Activated B cell treated with CpG ODN at 0.5 μM for 24 hours (primary cell): ENCODE results near the gene IMPDH2. TPM values are rescaled to one million over a fixed set of nuclear protein-coding genes. Genes with fewer than 3 reads are reported as not detected.

ENCODE experiments used
- ATAC-seq: fragments of 200-7000 bp; cut with Tn5 transposase; one replicate; pipeline ENCODE4 v1.10.0; 2021; ENCODE audit warnings: low read depth, mild to moderate bottlenecking, moderate library complexity
- CTCF ChIA-PET: fragments of 350-600 bp; sonication (Branson Sonifier 250); formaldehyde crosslinking; loops from one replicate; lab custom pipeline; 2021; ENCODE audit warnings: antibody characterized with exemption; lab: Charles Lee
- POLR2A ChIA-PET: fragments of 350-600 bp; sonication (Branson Sonifier 250); formaldehyde crosslinking; loops from one replicate; lab custom pipeline; 2021; ENCODE audit warnings: antibody characterized with exemption; lab: Charles Lee
- DNase-seq: peaks from one replicate; pipeline ENCODE4 v3.0.0; 2022
- H3K27ac Mint-ChIP-seq: one replicate; pipeline ENCODE4 v1.8.0; 2020; ENCODE audit warnings: mixed read lengths
- H3K27me3 Mint-ChIP-seq: one replicate; pipeline ENCODE4 v1.8.0; 2021; ENCODE audit warnings: mixed read lengths
- H3K36me3 Mint-ChIP-seq: one replicate; pipeline ENCODE4 v1.8.0; 2021; ENCODE audit warnings: low read depth, mixed read lengths
- H3K4me1 Mint-ChIP-seq: one replicate; pipeline ENCODE4 v1.8.0; 2021; ENCODE audit warnings: mixed read lengths
- H3K4me3 Mint-ChIP-seq: one replicate; pipeline ENCODE4 v1.8.0; 2020; ENCODE audit warnings: mild to moderate bottlenecking, mixed read lengths
- H3K9me3 Mint-ChIP-seq: one replicate; pipeline ENCODE4 v1.8.0; 2020; ENCODE audit warnings: mixed read lengths
- intact Hi-C: fragments of 100-400 bp; cut with micrococcal nuclease; formaldehyde crosslinking; loops from one replicate; pipeline ENCODE4 v1.15.1; 2024
- total RNA-seq: library from RNA; stranded (reverse); gene quantifications from 2 replicates; pipeline ENCODE4 v1.2.3, GENCODE V29; 2022
- TF ChIP-seq, protein P1 (sequence below): fragments of 200-600 bp; IDR thresholded peaks from one replicate; pipeline ENCODE4 v1.8.0; 2022; ENCODE audit warnings: antibody characterized with exemption, mild to moderate bottlenecking

The IMPDH2 gene
- total RNA-seq, 1 donor from 2014 or later, result 387 TPM

DNA sequence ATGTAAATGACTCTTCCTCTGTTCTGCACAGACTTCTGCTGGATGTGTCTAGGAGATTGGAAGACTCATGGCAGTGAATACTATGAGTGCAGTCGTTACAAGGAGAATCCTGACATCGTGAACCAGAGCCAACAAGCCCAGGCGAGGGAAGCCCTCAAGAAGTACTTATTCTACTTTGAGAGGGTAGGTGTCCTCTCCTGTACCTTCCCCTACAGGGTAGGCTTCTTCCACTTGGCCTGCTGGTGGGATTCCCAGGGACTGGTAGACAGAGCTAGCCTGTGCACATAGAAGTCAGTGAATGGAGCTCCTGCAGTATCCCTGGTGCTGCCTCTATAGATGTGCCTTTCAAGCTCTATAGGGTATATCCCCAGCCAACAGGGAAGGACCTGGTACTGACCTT is 49.7 kb downstream of the IMPDH2 start:
- no peaks in the 10 kb centered on the region for H3K27me3 Mint-ChIP-seq
- CTCF ChIA-PET, result no interaction called here

More for the DNA sequence above, 49.7 kb downstream of the IMPDH2 start:
- ATAC-seq (no peak), DNase-seq (no peak)
- intact Hi-C loops, result no loop called here
- no peaks in the 10 kb centered on the region for H3K4me1 Mint-ChIP-seq
- no peaks in the 10 kb centered on the region for H3K9me3 Mint-ChIP-seq
- peaks cover 80% of the 10 kb centered on the region for H3K36me3 Mint-ChIP-seq
- POLR2A ChIA-PET, result no interaction called here
- H3K4me3 Mint-ChIP-seq, result no peak overlapping the region
- TF ChIP-seq, protein P1, sequence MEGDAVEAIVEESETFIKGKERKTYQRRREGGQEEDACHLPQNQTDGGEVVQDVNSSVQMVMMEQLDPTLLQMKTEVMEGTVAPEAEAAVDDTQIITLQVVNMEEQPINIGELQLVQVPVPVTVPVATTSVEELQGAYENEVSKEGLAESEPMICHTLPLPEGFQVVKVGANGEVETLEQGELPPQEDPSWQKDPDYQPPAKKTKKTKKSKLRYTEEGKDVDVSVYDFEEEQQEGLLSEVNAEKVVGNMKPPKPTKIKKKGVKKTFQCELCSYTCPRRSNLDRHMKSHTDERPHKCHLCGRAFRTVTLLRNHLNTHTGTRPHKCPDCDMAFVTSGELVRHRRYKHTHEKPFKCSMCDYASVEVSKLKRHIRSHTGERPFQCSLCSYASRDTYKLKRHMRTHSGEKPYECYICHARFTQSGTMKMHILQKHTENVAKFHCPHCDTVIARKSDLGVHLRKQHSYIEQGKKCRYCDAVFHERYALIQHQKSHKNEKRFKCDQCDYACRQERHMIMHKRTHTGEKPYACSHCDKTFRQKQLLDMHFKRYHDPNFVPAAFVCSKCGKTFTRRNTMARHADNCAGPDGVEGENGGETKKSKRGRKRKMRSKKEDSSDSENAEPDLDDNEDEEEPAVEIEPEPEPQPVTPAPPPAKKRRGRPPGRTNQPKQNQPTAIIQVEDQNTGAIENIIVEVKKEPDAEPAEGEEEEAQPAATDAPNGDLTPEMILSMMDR, result no peak
- H3K27ac Mint-ChIP-seq, result no peak overlapping the region

Other genes starting within 250 kb of the IMPDH2 start
- gene PRKAR2A, start 181.5 kb downstream of the IMPDH2 start, total RNA-seq, result 27.4 and 28.0 TPM in 2 replicates
- 9.9 and 11.0 TPM in 2 replicates for gene SLC25A20, start 130.5 kb downstream of the IMPDH2 start, total RNA-seq
- 96.6 and 112 TPM in 2 replicates for gene ARIH2, start 110.6 kb downstream of the IMPDH2 start, total RNA-seq
- 26.0 and 34.4 TPM in 2 replicates for gene P4HTM, start 39.2 kb downstream of the IMPDH2 start, total RNA-seq
- gene WDR6, start 22.0 kb downstream of the IMPDH2 start, total RNA-seq, result 205 and 250 TPM in 2 replicates
- gene DALRD3, start 10.8 kb downstream of the IMPDH2 start, total RNA-seq, result 36.7 and 38.3 TPM in 2 replicates
- gene NDUFAF3, start 7.3 kb downstream of the IMPDH2 start, total RNA-seq, result 86.3 and 86.5 TPM in 2 replicates
- 142 and 155 TPM in 2 replicates for gene QRICH1, start 64.7 kb upstream of the IMPDH2 start, total RNA-seq
- 321 and 342 TPM in 2 replicates for gene QARS1, start 75.4 kb upstream of the IMPDH2 start, total RNA-seq
- 62.0 and 75.3 TPM in 2 replicates for gene USP19, start 91.4 kb upstream of the IMPDH2 start, total RNA-seq
- not detected in 2 replicates for gene LAMB2, start 103.7 kb upstream of the IMPDH2 start, total RNA-seq
- gene CCDC71, start 136.9 kb upstream of the IMPDH2 start, total RNA-seq, result 28.3 and 28.9 TPM in 2 replicates
- gene KLHDC8B, start 142.2 kb upstream of the IMPDH2 start, total RNA-seq, result 1.1 and 1.2 TPM in 2 replicates
- gene C3orf62, start 247.8 kb upstream of the IMPDH2 start, total RNA-seq, result 5.3 and 6.1 TPM in 2 replicates